H9 (cell line): ENCODE results near the gene BICDL1. TPM values are rescaled to one million over a fixed set of nuclear protein-coding genes. Genes with fewer than 3 reads are reported as not detected.
A peak's percentile ranks its signal among the peaks of the same experiment; 100 is the strongest.

ENCODE experiments used
- DNase-seq: peaks from one replicate; pipeline ENCODE4 v3.0.0-alpha.2; 2017
- H2AFZ ChIP-seq: one replicate; pipeline ENCODE4 v1.6.1; 2013; ENCODE audit warnings: mild to moderate bottlenecking, low read length, control low read depth, moderate library complexity
- H2AK5ac ChIP-seq: 2 replicates; pipeline ENCODE4 v1.6.1; 2013; ENCODE audit warnings: low read length, control low read depth, mixed read lengths; ENCODE audit not compliant: insufficient read length
- H2BK120ac ChIP-seq: one replicate; pipeline ENCODE4 v1.6.1; 2013; ENCODE audit warnings: low read depth, mild to moderate bottlenecking, low read length, control low read depth, inconsistent platforms; ENCODE audit not compliant: poor library complexity, severe bottlenecking
- H2BK12ac ChIP-seq: 2 replicates; pipeline ENCODE4 v1.6.1; 2013; ENCODE audit warnings: low read length, control low read depth, mixed read lengths, low read depth; ENCODE audit not compliant: insufficient read length
- H2BK15ac ChIP-seq: 2 replicates; pipeline ENCODE4 v1.6.1; 2013; ENCODE audit warnings: low read depth, low read length, control low read depth
- H2BK20ac ChIP-seq: one replicate; pipeline ENCODE4 v1.6.1; 2013; ENCODE audit warnings: low read depth, mild to moderate bottlenecking, low read length, control low read depth, inconsistent platforms; ENCODE audit not compliant: poor library complexity, severe bottlenecking
- H2BK5ac ChIP-seq: 2 replicates; pipeline ENCODE4 v1.6.1; 2013; ENCODE audit warnings: low read length, control low read depth, mixed read lengths; ENCODE audit not compliant: insufficient read length
- H3K14ac ChIP-seq: 2 replicates; pipeline ENCODE4 v1.6.1; 2013; ENCODE audit warnings: low read length, control low read depth; ENCODE audit not compliant: insufficient read depth
- H3K18ac ChIP-seq: 2 replicates; pipeline ENCODE4 v1.6.1; 2013; ENCODE audit warnings: low read depth, mild to moderate bottlenecking, mixed read lengths, low read length, control low read depth; ENCODE audit not compliant: insufficient read length
- H3K23ac ChIP-seq: 2 replicates; pipeline ENCODE4 v1.6.1; 2013; ENCODE audit warnings: low read length, control low read depth, mixed read lengths, low read depth; ENCODE audit not compliant: insufficient read length
- H3K23me2 ChIP-seq: 2 replicates; pipeline ENCODE4 v1.6.1; 2013; ENCODE audit warnings: low read depth, mild to moderate bottlenecking, mixed read lengths, low read length, control low read depth; ENCODE audit not compliant: insufficient read length, poor library complexity, severe bottlenecking
- H3K27ac ChIP-seq: 2 replicates; pipeline ENCODE4 v1.5.1; 2013; ENCODE audit warnings: low read length, control low read depth, mixed read lengths, low read depth; ENCODE audit not compliant: insufficient read length
- H3K27me3 ChIP-seq: 2 replicates; pipeline ENCODE4 v1.6.1; 2013; ENCODE audit warnings: low read length, control low read depth, inconsistent platforms; ENCODE audit not compliant: insufficient read depth
- H3K4ac ChIP-seq: 2 replicates; pipeline ENCODE4 v1.6.1; 2013; ENCODE audit warnings: low read depth, mild to moderate bottlenecking, control low read depth, inconsistent platforms, low read length, moderate library complexity
- H3K4me1 ChIP-seq: 2 replicates; pipeline ENCODE4 v1.6.1; 2013; ENCODE audit warnings: low read length, control low read depth, inconsistent platforms; ENCODE audit not compliant: insufficient read depth
- H3K4me2 ChIP-seq: 2 replicates; pipeline ENCODE4 v1.6.1; 2013; ENCODE audit warnings: low read length, control low read depth, mixed read lengths; ENCODE audit not compliant: insufficient read length, insufficient read depth
- H3K56ac ChIP-seq: 2 replicates; pipeline ENCODE4 v1.6.1; 2013; ENCODE audit warnings: low read depth, mild to moderate bottlenecking, mixed read lengths, low read length, control low read depth; ENCODE audit not compliant: insufficient read length
- H3K79me1 ChIP-seq: 2 replicates; pipeline ENCODE4 v1.6.1; 2013; ENCODE audit warnings: low read depth, mild to moderate bottlenecking, moderate library complexity, low read length, control low read depth, inconsistent platforms; ENCODE audit not compliant: insufficient read depth, poor library complexity, severe bottlenecking
- H3K79me2 ChIP-seq: 2 replicates; pipeline ENCODE4 v1.6.1; 2013; ENCODE audit warnings: low read length, control low read depth, inconsistent platforms; ENCODE audit not compliant: insufficient read depth
- H3K9ac ChIP-seq: 2 replicates; pipeline ENCODE4 v1.6.1; 2013; ENCODE audit warnings: low read length, control low read depth, mixed read lengths; ENCODE audit not compliant: insufficient read length; ENCODE audit errors: extremely low read depth
- H3K9me3 ChIP-seq: one replicate; pipeline ENCODE4 v1.6.1; 2013; ENCODE audit warnings: low read depth, low read length, inconsistent platforms; ENCODE audit not compliant: control insufficient read depth
- H3T11ph ChIP-seq: one replicate; pipeline ENCODE4 v1.6.1; 2013; ENCODE audit warnings: mild to moderate bottlenecking, low read length, control low read depth, inconsistent platforms
- H4K20me1 ChIP-seq: one replicate; pipeline ENCODE4 v1.6.1; 2013; ENCODE audit not compliant: control insufficient read depth, insufficient read length, insufficient read depth
- H4K5ac ChIP-seq: 2 replicates; pipeline ENCODE4 v1.6.1; 2013; ENCODE audit warnings: low read depth, mild to moderate bottlenecking, mixed read lengths, low read length, control low read depth; ENCODE audit not compliant: insufficient read length
- H4K8ac ChIP-seq: replicated peaks from 2 replicates; pipeline ENCODE4 v1.6.1; 2013; ENCODE audit warnings: low read length, control low read depth, mixed read lengths, low read depth; ENCODE audit not compliant: insufficient read length
- H4K91ac ChIP-seq: 2 replicates; pipeline ENCODE4 v1.6.1; 2013; ENCODE audit warnings: low read depth, mild to moderate bottlenecking, moderate library complexity, mixed read lengths, low read length, control low read depth; ENCODE audit not compliant: insufficient read length
- H3K27ac Mint-ChIP-seq, 3 experiments: 2 replicates in 2 of 3; 3 replicates in 1 of 3; pipeline ENCODE4 v1.8.0; 2020 to 2021; ENCODE audit warnings: mixed read lengths in 3 of 3, mild to moderate bottlenecking in 1 of 3, moderate library complexity in 1 of 3
- H3K27me3 Mint-ChIP-seq: 2 replicates; pipeline ENCODE4 v1.8.0; 2021; ENCODE audit warnings: low read depth, mild to moderate bottlenecking, moderate library complexity, mixed read lengths
- H3K36me3 Mint-ChIP-seq, 3 experiments: 2 replicates in 2 of 3; 3 replicates in 1 of 3; pipeline ENCODE4 v1.8.0; 2020 to 2021; ENCODE audit warnings: low read depth in 3 of 3, mixed read lengths in 3 of 3; ENCODE audit not compliant: insufficient read depth in 1 of 3
- H3K4me1 Mint-ChIP-seq, 2 experiments: 2 replicates each; pipeline ENCODE4 v1.8.0; 2020; ENCODE audit warnings: mixed read lengths in 2 of 2
- H3K4me3 Mint-ChIP-seq, 2 experiments: 2 replicates in 1 of 2; 3 replicates in 1 of 2; pipeline ENCODE4 v1.8.0; 2020 to 2021; ENCODE audit warnings: mild to moderate bottlenecking in 2 of 2, mixed read lengths in 2 of 2, moderate library complexity in 1 of 2
- H3K9me3 Mint-ChIP-seq, 2 experiments: 2 replicates in 1 of 2; 3 replicates in 1 of 2; pipeline ENCODE4 v1.8.0; 2020; ENCODE audit warnings: mild to moderate bottlenecking in 2 of 2, mixed read lengths in 2 of 2, moderate library complexity in 1 of 2
- CTCF ChIP-seq: fragments of 200-600 bp; sonication (generic); conservative IDR thresholded peaks from 3 replicates; pipeline ENCODE4 v1.8.0; 2021; ENCODE audit warnings: antibody characterized with exemption, mild to moderate bottlenecking
- WGBS: extraction: QIAGEN DNeasy Blood & Tissue Kit; methylation state at CpG from one replicate; pipeline ENCODE4 v1.1.7; 2013; ENCODE audit warnings: missing lambda C conversion rate, low lambda C conversion rate, mixed read lengths; ENCODE audit not compliant: insufficient read length; ENCODE audit errors: extremely low coverage; 5-methylcytosine and 5-hydroxymethylcytosine counted together
- total RNA-seq: library from RNA; stranded (reverse); gene quantifications from 2 replicates; pipeline ENCODE4 v1.2.1, GENCODE V29; 2021

The BICDL1 gene
- total RNA-seq, 1 experiment from 2014 or later: 13.8 TPM

- no peak overlapping the region for H3K14ac ChIP-seq
- H4K20me1 ChIP-seq: no peaks in the 10 kb centered on the region
- no peaks in the 10 kb centered on the region for H3K27me3 ChIP-seq
- H2BK20ac ChIP-seq: no peak overlapping the region
- H3K18ac ChIP-seq: no peak overlapping the region
- H2BK12ac ChIP-seq: no peak overlapping the region
- H3K79me2 ChIP-seq: peaks cover 1% of the 10 kb centered on the region; the same call in 1 of the 2 replicates
- H3K4ac ChIP-seq: no peak overlapping the region
- no peak overlapping the region for H2BK120ac ChIP-seq
- H4K8ac ChIP-seq: no peak overlapping the region
- H3T11ph ChIP-seq: no peak overlapping the region
- H2AFZ ChIP-seq: no peak overlapping the region
- H3K4me2 ChIP-seq: no peak overlapping the region
- H3K27ac Mint-ChIP-seq: peak overlapping the region in 1 of 3 experiments; percentile 41; a peak in 1 of 7 replicates
- H3K27me3 Mint-ChIP-seq: no peaks in the 10 kb centered on the region
- H2AK5ac ChIP-seq: no peak overlapping the region
- H3K4me3 Mint-ChIP-seq: no peak overlapping the region
- H4K5ac ChIP-seq: no peak overlapping the region
- H3K9me3 ChIP-seq: no peaks in the 10 kb centered on the region
- no peaks in the 10 kb centered on the region; the same call in 1 of the 2 replicates for H3K4me1 ChIP-seq
- H3K79me1 ChIP-seq: no peaks in the 10 kb centered on the region
- no peak overlapping the region for H3K9ac ChIP-seq
- H3K56ac ChIP-seq: no peak overlapping the region
- H3K4me1 Mint-ChIP-seq: peaks cover 30 to 34% of the 10 kb centered on the region in 2 experiments
- no peak overlapping the region for H3K23ac ChIP-seq
- DNase-seq: no peak
- WGBS: no CpG with 5 or more reads among the region's 5 CpGs
- H2BK15ac ChIP-seq: no peak overlapping the region
- H4K91ac ChIP-seq: no peak overlapping the region
- no peaks in the 10 kb centered on the region for H3K9me3 Mint-ChIP-seq
- no peak overlapping the region for H3K27ac ChIP-seq
- H3K36me3 Mint-ChIP-seq: peaks cover 0 to 2% (median 0%) of the 10 kb centered on the region in 3 experiments; a peak in 2 of 7 replicates
- no peak for TF ChIP-seq CTCF
- no peak overlapping the region for H2BK5ac ChIP-seq
- no peaks in the 10 kb centered on the region for H3K23me2 ChIP-seq
Observed at GRCh38 chr12:120010661-120011230, 21.7 kb downstream of the BICDL1 start.
